Osteoblast (primary cell): Measurements from ENCODE around the gene CHST9. TPM values are rescaled to one million over a fixed set of nuclear protein-coding genes. Genes with fewer than 3 reads are reported as not detected.

Experiments used
- DNase-seq: peaks from one replicate; pipeline ENCODE4 v3.0.0; 2011; ENCODE audit warnings: low spot score, mixed read lengths; ENCODE audit not compliant: insufficient read length; ENCODE audit errors: missing footprints
- H2AFZ ChIP-seq: 2 replicates; pipeline ENCODE4 v1.6.0; 2011; ENCODE audit warnings: mild to moderate bottlenecking, low read length
- H3K27ac ChIP-seq: 2 replicates; pipeline ENCODE4 v1.5.1; 2011; ENCODE audit warnings: mild to moderate bottlenecking, low read depth, low read length, moderate library complexity
- H3K27me3 ChIP-seq: 2 replicates; pipeline ENCODE4 v1.6.0; 2012; ENCODE audit warnings: mild to moderate bottlenecking, control low read depth, inconsistent platforms, low read length, moderate library complexity; ENCODE audit not compliant: insufficient read depth
- H3K36me3 ChIP-seq: 2 replicates; pipeline ENCODE4 v1.5.1; 2011; ENCODE audit warnings: mild to moderate bottlenecking, low read length, control low read depth, moderate library complexity; ENCODE audit not compliant: insufficient read depth
- H3K4me1 ChIP-seq: 2 replicates; pipeline ENCODE4 v1.5.1; 2011; ENCODE audit warnings: mild to moderate bottlenecking, low read length, control low read depth, moderate library complexity; ENCODE audit not compliant: insufficient read depth
- H3K4me2 ChIP-seq: 2 replicates; pipeline ENCODE4 v1.6.0; 2011; ENCODE audit warnings: mild to moderate bottlenecking, low read length; ENCODE audit not compliant: insufficient read depth
- H3K4me3 ChIP-seq: fragments of 200-600 bp; sonication (generic); 3 replicates; pipeline ENCODE4 v1.5.1; 2012; ENCODE audit warnings: mild to moderate bottlenecking, low read length, inconsistent platforms; ENCODE audit not compliant: insufficient read depth
- H3K79me2 ChIP-seq: 2 replicates; pipeline ENCODE4 v1.6.0; 2012; ENCODE audit warnings: mild to moderate bottlenecking, low read length, control low read depth, inconsistent platforms; ENCODE audit not compliant: insufficient read depth
- H3K9me3 ChIP-seq: 2 replicates; pipeline ENCODE4 v1.5.1; 2011; ENCODE audit warnings: low read depth, low read length, control low read depth
- H4K20me1 ChIP-seq: 2 replicates; pipeline ENCODE4 v1.6.0; 2012; ENCODE audit warnings: mild to moderate bottlenecking, low read length, control low read depth; ENCODE audit not compliant: insufficient read depth
- CTCF ChIP-seq: IDR thresholded peaks from 2 replicates; pipeline ENCODE4 v1.5.1; 2011; ENCODE audit warnings: mild to moderate bottlenecking, low read depth, low read length, moderate library complexity; ENCODE audit errors: extremely low read depth
- total RNA-seq: library from RNA; depleted of rRNA; stranded (reverse); fragments of >200 nt; gene quantifications from 2 replicates; pipeline ENCODE4 v1.2.3, GENCODE V29; 2012

Gene CHST9
- total RNA-seq, 1 donor, result not detected

GRCh38 chr18:27198036-27198435, 12.9 kb upstream of the CHST9 start:
- Histone ChIP-seq H3K27ac (no peak overlapping the region), H2AFZ (no peak overlapping the region), H3K36me3 (no peaks in the 10 kb centered on the region), H3K4me1 (no peaks in the 10 kb centered on the region), H3K79me2 (no peaks in the 10 kb centered on the region), H3K27me3 (no peaks in the 10 kb centered on the region), H3K4me3 (no peak overlapping the region), H4K20me1 (no peaks in the 10 kb centered on the region), H3K4me2 (no peak overlapping the region), H3K9me3 (no peaks in the 10 kb centered on the region)
- no peak for DNase-seq
- no peak for TF ChIP-seq CTCF

GRCh38 chr18:27188309-27188708, 3.2 kb upstream of the CHST9 start:
- no peaks in the 10 kb centered on the region for H3K27me3 ChIP-seq
- no peaks in the 10 kb centered on the region for H3K4me1 ChIP-seq

GRCh38 chr18:27185897-27186296, 789 bp upstream of the CHST9 start:
- H3K4me1 ChIP-seq, result no peaks in the 10 kb centered on the region
- H4K20me1 ChIP-seq, result no peaks in the 10 kb centered on the region
- H2AFZ ChIP-seq, result no peak overlapping the region
- no peak for DNase-seq
- no peak for TF ChIP-seq CTCF
- H3K36me3 ChIP-seq, result no peaks in the 10 kb centered on the region
- H3K4me3 ChIP-seq, result no peak overlapping the region
- no peak overlapping the region for H3K27ac ChIP-seq
- no peaks in the 10 kb centered on the region for H3K79me2 ChIP-seq
- H3K27me3 ChIP-seq, result no peaks in the 10 kb centered on the region
- no peaks in the 10 kb centered on the region for H3K9me3 ChIP-seq
- no peak overlapping the region for H3K4me2 ChIP-seq

More at GRCh38 chr18:27188309-27188708, 3.2 kb upstream of the CHST9 start:
- Histone ChIP-seq H3K9me3 (no peaks in the 10 kb centered on the region), H3K4me2 (no peak overlapping the region), H2AFZ (no peak overlapping the region), H3K36me3 (no peaks in the 10 kb centered on the region), H4K20me1 (no peaks in the 10 kb centered on the region), H3K79me2 (no peaks in the 10 kb centered on the region), H3K4me3 (no peak overlapping the region), H3K27ac (no peak overlapping the region)
- no peak for TF ChIP-seq CTCF
- DNase-seq, result no peak

GRCh38 chr18:27184115-27185024, 738 bp downstream of the CHST9 start:
- H2AFZ ChIP-seq, result no peak overlapping the region

More at GRCh38 chr18:27184115-27185024, 738 bp downstream of the CHST9 start:
- H3K27me3 ChIP-seq, result no peaks in the 10 kb centered on the region
- no peaks in the 10 kb centered on the region for H3K9me3 ChIP-seq
- no peak overlapping the region for H3K4me2 ChIP-seq
- DNase-seq, result no peak
- no peaks in the 10 kb centered on the region for H4K20me1 ChIP-seq
- H3K27ac ChIP-seq, result no peak overlapping the region
- no peak overlapping the region for H3K4me3 ChIP-seq
- no peaks in the 10 kb centered on the region for H3K79me2 ChIP-seq
- TF ChIP-seq CTCF, result no peak
- no peaks in the 10 kb centered on the region for H3K4me1 ChIP-seq
- H3K36me3 ChIP-seq, result no peaks in the 10 kb centered on the region
